A549 (cell line): ENCODE results near the gene COPA. TPM values are rescaled to one million over a fixed set of nuclear protein-coding genes. Genes with fewer than 3 reads are reported as not detected.
"Not testable (repeated sequence)": the region's sequence is repeated elsewhere in the genome, so short reads cannot be mapped to it uniquely, and the experiment has no call there.

Experiments used
- ATAC-seq, 2 experiments: fragments of 200-7000 bp in 1 of 2; fragments of >200 bp in 1 of 2; cut with Nextera tagmentation in 1 of 2; cut with Tn5 transposase in 1 of 2; 3 replicates each; pipeline versions ENCODE4 v1.8.0 to v1.9.1; 2018 to 2020; ENCODE audit warnings: mild to moderate bottlenecking in 1 of 2, moderate library complexity in 1 of 2
- CTCF ChIA-PET: fragments of 300-600 bp; sonication (Branson Sonifier 250); formaldehyde crosslinking; extraction: SDS; loops from one replicate; lab custom pipeline; 2021; ENCODE audit warnings: antibody characterized with exemption, inconsistent platforms; lab: Yijun Ruan, JAX
- POLR2A ChIA-PET: fragments of 350-600 bp; formaldehyde crosslinking; extraction: SDS; loops from one replicate; lab custom pipeline; 2021; ENCODE audit warnings: antibody characterized with exemption, inconsistent platforms; lab: Yijun Ruan, JAX
- DNase-seq, 2 experiments: peaks; one replicate each; pipeline versions ENCODE4 v3.0.0 to v3.0.0-alpha.2; 2011 to 2016; ENCODE audit warnings: low read depth in 1 of 2, low spot score in 1 of 2
- FAIRE-seq: peaks from 2 replicates; lab custom pipeline; 2011; peaks lifted over from hg19 to GRCh38; lab: Jason Lieb, UNC
- H3K27ac ChIP-seq, 2 experiments: fragments of >200 bp; sonication (Bioruptor Twin); formaldehyde crosslinking; 3 replicates each; pipeline ENCODE4 v1.5.1; 2016 to 2017
- H3K4me1 ChIP-seq: fragments of >200 bp; sonication (Bioruptor Twin); formaldehyde crosslinking; 3 replicates; pipeline ENCODE4 v1.6.1; 2016
- H3K4me2 ChIP-seq: fragments of >200 bp; sonication (Bioruptor Twin); formaldehyde crosslinking; 3 replicates; pipeline ENCODE4 v1.6.1; 2016
- H3K4me3 ChIP-seq: fragments of >200 bp; sonication (Bioruptor Twin); formaldehyde crosslinking; 3 replicates; pipeline ENCODE4 v1.5.1; 2016
- H3K9me3 ChIP-seq: fragments of >200 bp; sonication (Bioruptor Twin); formaldehyde crosslinking; 3 replicates; pipeline ENCODE4 v1.6.1; 2016
- ATOH8 ChIP-seq: fragments of 250-450 bp; sonication (Bioruptor Pico); IDR thresholded peaks from 2 replicates; pipeline ENCODE4 v1.5.0; 2020; ENCODE audit warnings: low read depth, mild to moderate bottlenecking, moderate library complexity
- BCL3 ChIP-seq: fragments of >200 bp; sonication (Bioruptor Twin); formaldehyde crosslinking; IDR thresholded peaks from 3 replicates; pipeline ENCODE4 v1.6.1; 2016
- CBX8 ChIP-seq: fragments of 200-600 bp; sonication (generic); IDR thresholded peaks from 2 replicates; pipeline ENCODE4 v1.6.1; 2016
- CTCF ChIP-seq: fragments of >200 bp; sonication (Bioruptor Twin); formaldehyde crosslinking; IDR thresholded peaks from 3 replicates; pipeline ENCODE4 v1.5.1; 2016
- FOSL2 ChIP-seq, 2 experiments: fragments of 450-650 bp in 1 of 2; fragments of >200 bp in 1 of 2; sonication (Bioruptor Twin) in 1 of 2; formaldehyde crosslinking; IDR thresholded peaks; 2 replicates each; pipeline versions ENCODE4 v1.5.0 to v1.6.1; 2016 to 2020; ENCODE audit warnings: mild to moderate bottlenecking in 1 of 2, moderate library complexity in 1 of 2
- HDAC2 ChIP-seq: fragments of 200-600 bp; sonication (generic); IDR thresholded peaks from 2 replicates; pipeline ENCODE4 v1.6.1; 2016
- HMGXB4 ChIP-seq: fragments of 250-450 bp; sonication (Bioruptor Pico); IDR thresholded peaks from 2 replicates; pipeline ENCODE4 v1.5.0; 2021; ENCODE audit warnings: mild to moderate bottlenecking, moderate library complexity, borderline replicate concordance
- MAX ChIP-seq: IDR thresholded peaks from 2 replicates; pipeline ENCODE4 v1.6.1; 2012
- NR3C1 ChIP-seq: fragments of >200 bp; sonication (Bioruptor Twin); formaldehyde crosslinking; IDR thresholded peaks from 3 replicates; pipeline ENCODE4 v1.6.1; 2017
- PBX3 ChIP-seq: IDR thresholded peaks from 2 replicates; pipeline ENCODE4 v1.6.1; 2012
- RAD21 ChIP-seq, 2 experiments: fragments of >200 bp in 1 of 2; sonication (Bioruptor Twin) in 1 of 2; formaldehyde crosslinking in 1 of 2; IDR thresholded peaks in 1 of 2; conservative IDR thresholded peaks in 1 of 2; 2 replicates in 1 of 2; 3 replicates in 1 of 2; pipeline ENCODE4 v1.6.1; 2012 to 2018; ENCODE audit warnings: inconsistent platforms in 1 of 2
- RCOR1 ChIP-seq: fragments of 150-350 bp; IDR thresholded peaks from 2 replicates; pipeline ENCODE4 v1.6.1; 2014; ENCODE audit warnings: antibody characterized with exemption, low read length, low read depth
- SMC3 ChIP-seq: fragments of >200 bp; sonication (Bioruptor Twin); formaldehyde crosslinking; IDR thresholded peaks from 3 replicates; pipeline ENCODE4 v1.6.1; 2018; ENCODE audit warnings: inconsistent platforms
- ZC3H11A ChIP-seq: fragments of 450-650 bp; IDR thresholded peaks from 2 replicates; pipeline ENCODE4 v1.6.1; 2014; ENCODE audit warnings: antibody characterized with exemption, mild to moderate bottlenecking
- WGBS: methylation state at CpG from one replicate; pipeline ENCODE4 v1.1.6; 2017; ENCODE audit errors: missing lambda C conversion rate; 5-methylcytosine and 5-hydroxymethylcytosine counted together
- polyA plus RNA-seq, 4 experiments: library from polyadenylated mRNA; depleted of rRNA in 3 of 4; stranded (reverse); fragments of >200 nt; fragmentation: RNase III in 1 of 4; extraction: RNeasy Plus Mini Kit Qiagen cat#74134 plus additional on column Dnase treatment in 1 of 4; gene quantifications; 2 replicates in 3 of 4; 3 replicates in 1 of 4; pipeline ENCODE4 v1.2.3, GENCODE V29; 2011 to 2017

The COPA gene
- polyA plus RNA-seq, 2 of the 4 experiments (the other 2 are of a cell fraction), result 83.5 to 149 TPM

- CTCF ChIA-PET, result interaction anchor here (0.6 to 8.2 kb wide), 27 partner anchors 9 to 373 kb away, joined by 3 to 97 read pairs (median 7); partner anchors contain the start of genes CASQ1 and IGSF8
- Histone ChIP-seq H3K4me1 (no peaks in the 10 kb centered on the region), H3K4me3 (no peak overlapping the region), H3K9me3 (no peaks in the 10 kb centered on the region), H3K4me2 (no peak overlapping the region), H3K27ac (no peak overlapping the region)
- FAIRE-seq, result no peak
- TF ChIP-seq RCOR1 (no peak), ZC3H11A (no peak), CTCF (no peak), RAD21 (conservative IDR thresholded peaks at IDR 0.05 in 1 of 2, IDR thresholded peaks at IDR 0.05 in 1 of 2) (no peak), HDAC2 (no peak), PBX3 (no peak), NR3C1 (no peak), SMC3 (no peak), ATOH8 (CRISPR knock-in tag) (no peak)
- no peak for DNase-seq
- POLR2A ChIA-PET, result no interaction called here
- 87% methylated on average over 8 of the region's 8 CpGs for WGBS
- ATAC-seq, result no peak
These were observed 49.8 kb downstream of the COPA start for GRCh38 chr1:160293020-160293968.

- ATAC-seq (peak; percentile 92 to 95), DNase-seq (peak; percentile 62 to 76), FAIRE-seq (peak; percentile 90)
- ChIA-PET POLR2A (interaction anchor here (1.1 to 1.6 kb wide), 2 partner anchors 12 to 29 kb away, joined by 3 to 7 read pairs; partner anchors contain the start of gene DCAF8), CTCF (interaction anchor here (0.6 to 8.2 kb wide), 65 partner anchors 13 to 261 kb away, joined by 3 to 97 read pairs (median 5); partner anchors contain the start of genes CASQ1, DCAF8, IGSF8 and NCSTN)
- no peak overlapping the region for H3K27ac ChIP-seq
- H3K9me3 ChIP-seq, result no peaks in the 10 kb centered on the region
- 55% methylated on average over 11 of the region's 11 CpGs for whole genome bisulfite sequencing
- H3K4me1 ChIP-seq, result no peaks in the 10 kb centered on the region
- TF ChIP-seq CBX8 (no peak), MAX (peak; percentile 36; the same call in 1 of the 2 replicates), SMC3 (peak; percentile 74), RAD21 (conservative IDR thresholded peaks at IDR 0.05 in 1 of 2, IDR thresholded peaks at IDR 0.05 in 1 of 2) (peak; percentile 51 to 56), ZC3H11A (no peak), CTCF (peak; percentile 84), FOSL2 (IDR thresholded peaks at IDR 0.05) (no peak), FOSL2 (CRISPR knock-in tag; IDR thresholded peaks at IDR 0.05) (no peak), BCL3 (no peak), HMGXB4 (no peak)
- no peak overlapping the region for H3K4me2 ChIP-seq
- no peak overlapping the region for H3K4me3 ChIP-seq
These were observed 51.5 kb downstream of the COPA start for GRCh38 chr1:160291248-160292220.

- H3K9me3 ChIP-seq, ATAC-seq, H3K4me1 ChIP-seq, POLR2A ChIA-PET, H3K27ac ChIP-seq, H3K4me3 ChIP-seq, DNase-seq, FAIRE-seq, H3K4me2 ChIP-seq: not testable (repeated sequence)
- WGBS, result 95% methylated on average over 12 of the region's 12 CpGs
- CTCF ChIA-PET, result interaction anchor here (0.7 to 8.2 kb wide), 7 partner anchors 12 to 224 kb away, joined by 3 to 97 read pairs (median 3); partner anchors contain the start of gene CASQ1
These were observed 55.3 kb downstream of the COPA start for GRCh38 chr1:160287769-160288168.
